Peyer's patch (tissue), 4 donors: ENCODE measurements around the gene ADAMTSL3. TPM values are rescaled to one million over a fixed set of nuclear protein-coding genes. Genes with fewer than 3 reads are reported as not detected.

Experiments used
- DNase-seq, 3 donors: peaks; one replicate each; pipeline ENCODE4 v3.0.0-alpha.2; 2017 to 2019
- H3K27ac ChIP-seq, 4 donors: fragments of 200-600 bp; sonication (generic); one replicate each; pipeline ENCODE4 v1.5.1; 2016 to 2019
- H3K27me3 ChIP-seq, 2 donors: fragments of 200-600 bp; sonication (generic); one replicate each; pipeline ENCODE4 v1.5.1; 2019
- H3K36me3 ChIP-seq, 3 donors: fragments of 200-600 bp; sonication (generic); one replicate each; pipeline ENCODE4 v1.5.1; 2016 to 2019
- H3K4me1 ChIP-seq, 4 donors: fragments of 200-600 bp; sonication (generic); one replicate each; pipeline ENCODE4 v1.5.1; 2016 to 2019
- H3K4me3 ChIP-seq, 4 donors: fragments of 200-600 bp; sonication (generic); 1 replicate in 3 of 4; 2 replicates in 1 of 4; pipeline ENCODE4 v1.5.1; 2016 to 2019; ENCODE audit warnings: mild to moderate bottlenecking in 1 of 4
- H3K9me3 ChIP-seq, 4 donors: fragments of 200-600 bp; sonication (generic); one replicate each; pipeline ENCODE4 v1.5.1; 2016 to 2019; ENCODE audit warnings: mild to moderate bottlenecking in 1 of 4
- CTCF ChIP-seq, 6 experiments: fragments of 450-650 bp in 4 of 6; fragments of 200-600 bp in 2 of 6; sonication (generic) in 1 of 6; IDR thresholded peaks; one replicate each; pipeline ENCODE4 v1.5.1; 2017 to 2019; ENCODE audit warnings: antibody characterized with exemption in 6 of 6, mild to moderate bottlenecking in 3 of 6, moderate library complexity in 1 of 6
- POLR2A ChIP-seq, 2 donors: fragments of 450-650 bp; IDR thresholded peaks; one replicate each; pipeline ENCODE4 v1.5.1; 2017; ENCODE audit warnings: antibody characterized with exemption in 2 of 2, mild to moderate bottlenecking in 2 of 2, moderate library complexity in 2 of 2
- total RNA-seq, 4 donors: library from RNA; depleted of rRNA; stranded (reverse); fragments of >200 nt; gene quantifications; one replicate each; pipeline ENCODE4 v1.1.0, GENCODE V29; 2016

The ADAMTSL3 gene
- total RNA-seq, 4 donors from 2014 or later: 0.94 to 9.1 (median 2.8) TPM

- DNase-seq: no peak
- no peak overlapping the region for H3K27ac ChIP-seq
- no peak for TF ChIP-seq POLR2A (IDR thresholded peaks at IDR 0.05)
- TF ChIP-seq CTCF (IDR thresholded peaks at IDR 0.05): no peak
- H3K4me3 ChIP-seq: no peak overlapping the region
- H3K4me1 ChIP-seq: no peaks in the 10 kb centered on the region
- H3K36me3 ChIP-seq: no peaks in the 10 kb centered on the region
- no peaks in the 10 kb centered on the region for H3K27me3 ChIP-seq
- no peaks in the 10 kb centered on the region for H3K9me3 ChIP-seq
These were observed 243.1 kb downstream of the ADAMTSL3 start for GRCh38 chr15:83897037-83897436.

GRCh38 chr15:83898361-83898760 is 244.4 kb downstream of the ADAMTSL3 start:
- Histone ChIP-seq H3K27ac (no peak overlapping the region), H3K36me3 (no peaks in the 10 kb centered on the region)

GRCh38 chr15:83899670-83900069 is 245.7 kb downstream of the ADAMTSL3 start:
- Histone ChIP-seq H3K9me3 (no peaks in the 10 kb centered on the region), H3K27me3 (no peaks in the 10 kb centered on the region), H3K36me3 (no peaks in the 10 kb centered on the region), H3K4me3 (no peak overlapping the region), H3K27ac (no peak overlapping the region), H3K4me1 (no peaks in the 10 kb centered on the region)
- TF ChIP-seq CTCF (IDR thresholded peaks at IDR 0.05) (no peak), POLR2A (IDR thresholded peaks at IDR 0.05) (no peak)
- DNase-seq: no peak

More at GRCh38 chr15:83898361-83898760, 244.4 kb downstream of the ADAMTSL3 start:
- no peak for TF ChIP-seq POLR2A (IDR thresholded peaks at IDR 0.05)
- no peak for TF ChIP-seq CTCF (IDR thresholded peaks at IDR 0.05)
- no peaks in the 10 kb centered on the region for H3K27me3 ChIP-seq
- DNase-seq: no peak
- H3K4me1 ChIP-seq: no peaks in the 10 kb centered on the region
- H3K9me3 ChIP-seq: no peaks in the 10 kb centered on the region
- no peak overlapping the region for H3K4me3 ChIP-seq

- Histone ChIP-seq H3K27me3 (no peaks in the 10 kb centered on the region), H3K36me3 (no peaks in the 10 kb centered on the region), H3K4me3 (no peak overlapping the region), H3K9me3 (no peaks in the 10 kb centered on the region), H3K27ac (peak overlapping the region in 2 of 4 donors; percentile 30 to 42), H3K4me1 (no peaks in the 10 kb centered on the region)
- TF ChIP-seq CTCF (IDR thresholded peaks at IDR 0.05): no peak
- TF ChIP-seq POLR2A (IDR thresholded peaks at IDR 0.05): no peak
- no peak for DNase-seq
These were observed 250.5 kb downstream of the ADAMTSL3 start for GRCh38 chr15:83904107-83905040.

GRCh38 chr15:83905556-83906273 is 251.8 kb downstream of the ADAMTSL3 start:
- no peak for DNase-seq
- no peaks in the 10 kb centered on the region for H3K36me3 ChIP-seq

More at GRCh38 chr15:83905556-83906273, 251.8 kb downstream of the ADAMTSL3 start:
- TF ChIP-seq POLR2A (IDR thresholded peaks at IDR 0.05): no peak
- TF ChIP-seq CTCF (IDR thresholded peaks at IDR 0.05): no peak
- no peaks in the 10 kb centered on the region for H3K27me3 ChIP-seq
- H3K4me3 ChIP-seq: no peak overlapping the region
- no peak overlapping the region for H3K27ac ChIP-seq
- no peaks in the 10 kb centered on the region for H3K9me3 ChIP-seq
- no peaks in the 10 kb centered on the region for H3K4me1 ChIP-seq
